GM12878 (cell line): ENCODE data around the gene SARM1. TPM values are rescaled to one million over a fixed set of nuclear protein-coding genes. Genes with fewer than 3 reads are reported as not detected.

Experiments
- ATAC-seq: fragments of 200-7000 bp; cut with Tn5 transposase; 3 replicates; pipeline ENCODE4 v1.9.1; 2020; ENCODE audit warnings: mild to moderate bottlenecking, moderate library complexity
- BruUV-seq: library from RNA; stranded (reverse); fragments of 400-500 nt; replicated peaks from 2 replicates; lab custom pipeline; 2021; lab: Mats Ljungman, UMichigan
- CTCF ChIA-PET: fragments of 300-600 bp; sonication (Branson Sonifier 250); formaldehyde crosslinking; extraction: SDS; loops from one replicate; lab custom pipeline; 2021; ENCODE audit warnings: inconsistent platforms; lab: Yijun Ruan, JAX
- POLR2A ChIA-PET: fragments of 350-600 bp; formaldehyde crosslinking; extraction: SDS; loops from one replicate; lab custom pipeline; 2021; ENCODE audit warnings: inconsistent platforms; lab: Charles Lee
- RAD21 ChIA-PET: fragments of 300-600 bp; sonication (Branson Sonifier 250); formaldehyde crosslinking; loops from one replicate; lab custom pipeline; 2023; ENCODE audit warnings: antibody characterized with exemption; ENCODE audit not compliant: unreplicated experiment; lab: Charles Lee
- SMC1A ChIA-PET: fragments of 300-600 bp; sonication (Branson Sonifier 250); formaldehyde crosslinking; loops from one replicate; lab custom pipeline; 2023; ENCODE audit not compliant: unreplicated experiment, uncharacterized antibody; lab: Charles Lee
- DNase-seq: peaks from one replicate; pipeline ENCODE4 v3.0.0-alpha.2; 2011; ENCODE audit warnings: low read depth, low spot score
- FAIRE-seq: peaks from 3 replicates; lab custom pipeline; 2011; peaks lifted over from hg19 to GRCh38; lab: Jason Lieb, UNC
- H2AFZ ChIP-seq: 2 replicates; pipeline ENCODE4 v1.6.0; 2011; ENCODE audit warnings: low read depth, low read length, control low read depth; ENCODE audit not compliant: control insufficient read depth
- H3K27ac ChIP-seq: 2 replicates; pipeline ENCODE4 v1.5.1; 2011; ENCODE audit warnings: control low read depth; ENCODE audit not compliant: control insufficient read depth, insufficient read depth
- H3K27me3 ChIP-seq, 2 experiments: replicated peaks in 1 of 2; 2 replicates each; pipeline versions ENCODE4 v1.6.0 to v1.6.1; 2011; ENCODE audit warnings: low read length in 1 of 2; ENCODE audit not compliant: control insufficient read depth in 2 of 2, insufficient read depth in 2 of 2
- H3K36me3 ChIP-seq, 2 experiments: 2 replicates each; pipeline ENCODE4 v1.5.1; 2011; ENCODE audit warnings: low read length in 1 of 2; ENCODE audit not compliant: control insufficient read depth in 2 of 2, insufficient read depth in 2 of 2
- H3K4me1 ChIP-seq: 2 replicates; pipeline ENCODE4 v1.6.1; 2011; ENCODE audit warnings: mild to moderate bottlenecking, low read length, moderate library complexity, mixed read lengths; ENCODE audit not compliant: control insufficient read depth, insufficient read depth
- H3K4me2 ChIP-seq: 2 replicates; pipeline ENCODE4 v1.6.0; 2011; ENCODE audit warnings: control low read depth; ENCODE audit not compliant: control insufficient read depth, insufficient read depth
- H3K4me3 ChIP-seq: fragments of 200-600 bp; sonication (generic); 2 replicates; pipeline ENCODE4 v1.5.1; 2016
- H3K79me2 ChIP-seq: 2 replicates; pipeline ENCODE4 v1.6.0; 2011; ENCODE audit warnings: low read length; ENCODE audit not compliant: control insufficient read depth, insufficient read depth
- H3K9ac ChIP-seq: 2 replicates; pipeline ENCODE4 v1.8.0; 2011; ENCODE audit warnings: low read length, control low read depth, mixed read lengths; ENCODE audit not compliant: control insufficient read depth, insufficient read depth
- H3K9me3 ChIP-seq: replicated peaks from 3 replicates; pipeline ENCODE4 v1.5.1; 2011; ENCODE audit warnings: mild to moderate bottlenecking, low read length; ENCODE audit not compliant: control insufficient read depth, insufficient read depth
- H4K20me1 ChIP-seq: 2 replicates; pipeline ENCODE4 v1.6.0; 2011; ENCODE audit not compliant: control insufficient read depth, insufficient read depth
- EGR1 ChIP-seq, 2 experiments: IDR thresholded peaks; 1 replicate in 1 of 2; 2 replicates in 1 of 2; pipeline ENCODE4 v1.6.1; 2011 to 2012; ENCODE audit warnings: low read depth in 2 of 2, low read length in 2 of 2, borderline replicate concordance in 1 of 2, mild to moderate bottlenecking in 1 of 2, moderate library complexity in 1 of 2
- IKZF1 ChIP-seq: fragments of 450-650 bp; conservative IDR thresholded peaks from 2 replicates; pipeline ENCODE4 v1.6.1; 2017; ENCODE audit warnings: antibody characterized with exemption, mild to moderate bottlenecking
- JUNB ChIP-seq: IDR thresholded peaks from 2 replicates; pipeline ENCODE4 v1.6.1; 2016; ENCODE audit warnings: antibody characterized with exemption, mild to moderate bottlenecking
- JUND ChIP-seq: IDR thresholded peaks from 2 replicates; pipeline ENCODE4 v1.6.1; 2012; ENCODE audit warnings: low read depth, mild to moderate bottlenecking, low read length, improper control_type of control experiment, moderate library complexity
- NFIC ChIP-seq: IDR thresholded peaks from 2 replicates; pipeline ENCODE4 v1.6.1; 2012; ENCODE audit warnings: low read depth, mild to moderate bottlenecking, inconsistent platforms, low read length, moderate library complexity
- POLR2AphosphoS5 ChIP-seq: IDR thresholded peaks from 2 replicates; pipeline ENCODE4 v1.6.1; 2011; ENCODE audit warnings: mild to moderate bottlenecking, low read length, inconsistent platforms
- PRDM15 ChIP-seq: fragments of 450-650 bp; formaldehyde crosslinking; IDR thresholded peaks from 2 replicates; pipeline ENCODE4 v1.4.0; 2020; ENCODE audit warnings: mild to moderate bottlenecking, moderate library complexity
- SP1 ChIP-seq: IDR thresholded peaks from one replicate; pipeline ENCODE4 v1.6.1; 2011; ENCODE audit warnings: low read depth, low read length
- YBX1 ChIP-seq: fragments of 450-650 bp; IDR thresholded peaks from 2 replicates; pipeline ENCODE4 v1.6.1; 2016; ENCODE audit warnings: antibody characterized with exemption
- ZNF207 ChIP-seq: fragments of 450-650 bp; IDR thresholded peaks from 2 replicates; pipeline ENCODE4 v1.6.1; 2014; ENCODE audit warnings: antibody characterized with exemption, mild to moderate bottlenecking, borderline replicate concordance
- ZNF274 ChIP-seq: IDR thresholded peaks from one replicate; pipeline ENCODE4 v1.8.0; 2011; ENCODE audit not compliant: insufficient read length, insufficient read depth
- WGBS: methylation state at CpG from one replicate; pipeline ENCODE4 v1.1.6; 2016; ENCODE audit warnings: low lambda C conversion rate; ENCODE audit not compliant: insufficient replicate concordance, insufficient coverage; ENCODE audit errors: missing lambda C conversion rate; 5-methylcytosine and 5-hydroxymethylcytosine counted together
- in situ Hi-C: fragments of 300-500 bp; cut with MboI; formaldehyde crosslinking; loops from 9 replicates; pipeline ENCODE4 v1.14.3; 2018; ENCODE audit warnings: mixed read lengths
- intact Hi-C: fragments of 100-400 bp; cut with micrococcal nuclease; formaldehyde crosslinking; loops from one replicate; pipeline ENCODE4 v1.14.2; 2022; ENCODE audit not compliant: unreplicated experiment
- polyA plus RNA-seq, 11 experiments: library from polyadenylated mRNA; depleted of rRNA in 4 of 11; unstranded in 6 of 11; stranded (reverse) in 5 of 11; fragments of >200 nt; fragmentation: Nextera tagmentation in 4 of 11; fragmentation: Illumina TruSeq in 1 of 11; extraction: Ambion mirVana in 4 of 11; extraction: Trizol in 1 of 11; gene quantifications; 1 replicate in 1 of 11; 2 replicates in 10 of 11; pipeline versions ENCODE4 v1.2.1 to v1.2.3, GENCODE V29; 2011 to 2016; ENCODE audit warnings: inconsistent platforms in 2 of 11, missing spikeins in 2 of 11, low read depth in 1 of 11
- total RNA-seq, 4 experiments: library from RNA; depleted of rRNA in 3 of 4; stranded (reverse); fragments of >200 nt in 3 of 4; fragmentation: Illumina TruSeq in 1 of 4; extraction: Trizol in 1 of 4; gene quantifications; 2 replicates each; pipeline versions ENCODE4 v1.2.1 to v1.2.3, GENCODE V29; 2013 to 2021
- TF ChIP-seq, protein P1 (sequence below): fragments of 450-650 bp; IDR thresholded peaks from 2 replicates; pipeline ENCODE4 v1.6.1; 2017; ENCODE audit warnings: mild to moderate bottlenecking
- TF ChIP-seq, protein P2 (sequence below): IDR thresholded peaks from 2 replicates; pipeline ENCODE4 v1.6.1; 2011; ENCODE audit warnings: mild to moderate bottlenecking, low read depth, low read length, moderate library complexity; ENCODE audit not compliant: insufficient replicate concordance
- TF ChIP-seq, protein P3 (sequence below): IDR thresholded peaks from 2 replicates; pipeline ENCODE4 v1.6.1; 2011; ENCODE audit warnings: borderline replicate concordance, low read depth, mild to moderate bottlenecking, moderate library complexity, mixed read lengths, low read length; ENCODE audit not compliant: insufficient read depth; ENCODE audit errors: extremely low read length

SARM1 gene
- total and polyA plus RNA-seq, 10 of the 15 experiments (the other 5 are each of a cell fraction or from before 2014, with no cell fraction given): 0.56 to 25.3 (median 11.9) TPM

DNA sequence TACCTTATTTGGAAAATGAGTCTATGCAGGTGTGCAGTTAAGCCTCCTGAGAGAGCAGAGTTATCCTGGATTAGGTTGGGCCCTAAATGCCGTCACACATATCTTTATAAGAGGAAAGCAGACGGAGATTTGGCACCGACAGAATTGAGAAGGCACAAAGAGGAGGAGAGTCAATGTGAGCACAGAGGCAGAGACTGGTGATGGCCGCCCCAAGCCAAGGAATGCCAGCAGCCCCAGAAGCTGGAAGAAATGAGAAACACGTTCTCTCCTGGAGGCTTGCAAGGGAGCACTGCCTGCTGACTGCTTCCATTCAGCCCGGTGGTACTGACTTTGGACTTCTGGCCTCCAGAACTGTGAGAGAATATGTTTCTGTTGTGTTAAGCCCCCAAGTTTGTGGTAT is 31.4 kb downstream of the SARM1 start:
- WGBS: 88% methylated on average over 6 of the region's 6 CpGs
- Histone ChIP-seq H3K9me3 (no peaks in the 10 kb centered on the region), H3K36me3 (peaks cover 0 to 1% of the 10 kb centered on the region in 2 experiments; a peak in 2 of 4 replicates), H3K27me3 (no peaks in the 10 kb centered on the region), H2AFZ (no peak overlapping the region), H3K9ac (no peak overlapping the region), H3K4me1 (peaks cover 3% of the 10 kb centered on the region), H3K4me3 (no peak overlapping the region), H3K4me2 (no peak overlapping the region), H4K20me1 (no peaks in the 10 kb centered on the region), H3K27ac (no peak overlapping the region), H3K79me2 (no peaks in the 10 kb centered on the region)
- SMC1A ChIA-PET: no interaction called here
- no TSS peak for BruUV-seq
- TF ChIP-seq, protein P1, sequence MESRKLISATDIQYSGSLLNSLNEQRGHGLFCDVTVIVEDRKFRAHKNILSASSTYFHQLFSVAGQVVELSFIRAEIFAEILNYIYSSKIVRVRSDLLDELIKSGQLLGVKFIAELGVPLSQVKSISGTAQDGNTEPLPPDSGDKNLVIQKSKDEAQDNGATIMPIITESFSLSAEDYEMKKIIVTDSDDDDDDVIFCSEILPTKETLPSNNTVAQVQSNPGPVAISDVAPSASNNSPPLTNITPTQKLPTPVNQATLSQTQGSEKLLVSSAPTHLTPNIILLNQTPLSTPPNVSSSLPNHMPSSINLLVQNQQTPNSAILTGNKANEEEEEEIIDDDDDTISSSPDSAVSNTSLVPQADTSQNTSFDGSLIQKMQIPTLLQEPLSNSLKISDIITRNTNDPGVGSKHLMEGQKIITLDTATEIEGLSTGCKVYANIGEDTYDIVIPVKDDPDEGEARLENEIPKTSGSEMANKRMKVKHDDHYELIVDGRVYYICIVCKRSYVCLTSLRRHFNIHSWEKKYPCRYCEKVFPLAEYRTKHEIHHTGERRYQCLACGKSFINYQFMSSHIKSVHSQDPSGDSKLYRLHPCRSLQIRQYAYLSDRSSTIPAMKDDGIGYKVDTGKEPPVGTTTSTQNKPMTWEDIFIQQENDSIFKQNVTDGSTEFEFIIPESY: no peak
- TF ChIP-seq, protein P2, sequence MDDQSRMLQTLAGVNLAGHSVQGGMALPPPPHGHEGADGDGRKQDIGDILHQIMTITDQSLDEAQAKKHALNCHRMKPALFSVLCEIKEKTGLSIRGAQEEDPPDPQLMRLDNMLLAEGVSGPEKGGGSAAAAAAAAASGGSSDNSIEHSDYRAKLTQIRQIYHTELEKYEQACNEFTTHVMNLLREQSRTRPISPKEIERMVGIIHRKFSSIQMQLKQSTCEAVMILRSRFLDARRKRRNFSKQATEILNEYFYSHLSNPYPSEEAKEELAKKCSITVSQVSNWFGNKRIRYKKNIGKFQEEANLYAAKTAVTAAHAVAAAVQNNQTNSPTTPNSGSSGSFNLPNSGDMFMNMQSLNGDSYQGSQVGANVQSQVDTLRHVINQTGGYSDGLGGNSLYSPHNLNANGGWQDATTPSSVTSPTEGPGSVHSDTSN: no peak
- TF ChIP-seq POLR2AphosphoS5 (no peak), ZNF207 (no peak), ZNF274 (no peak), EGR1 (IDR thresholded peaks at IDR 0.05; ENCODE audit: borderline replicate concordance in 1 of 2, low read depth in 2 of 2, low read length in 2 of 2) (no peak), IKZF1 (no peak), PRDM15 (CRISPR knock-in tag) (no peak), JUND (no peak), YBX1 (no peak), SP1 (no peak), JUNB (no peak), NFIC (no peak)
- TF ChIP-seq, protein P3, sequence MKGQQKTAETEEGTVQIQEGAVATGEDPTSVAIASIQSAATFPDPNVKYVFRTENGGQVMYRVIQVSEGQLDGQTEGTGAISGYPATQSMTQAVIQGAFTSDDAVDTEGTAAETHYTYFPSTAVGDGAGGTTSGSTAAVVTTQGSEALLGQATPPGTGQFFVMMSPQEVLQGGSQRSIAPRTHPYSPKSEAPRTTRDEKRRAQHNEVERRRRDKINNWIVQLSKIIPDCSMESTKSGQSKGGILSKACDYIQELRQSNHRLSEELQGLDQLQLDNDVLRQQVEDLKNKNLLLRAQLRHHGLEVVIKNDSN: no peak
- ATAC-seq (no peak), DNase-seq (no peak), FAIRE-seq (no peak)
- CTCF ChIA-PET: no interaction called here
- POLR2A ChIA-PET: no interaction called here
- RAD21 ChIA-PET: no interaction called here
- intact Hi-C loops: no loop called here
- in situ Hi-C loops: no loop called here
